GM12892 (cell line): ENCODE data around the gene RAB10.

ENCODE experiments used
- POLR2A ChIP-seq: IDR thresholded peaks from 2 replicates; pipeline ENCODE4 v1.6.1; 2011; ENCODE audit warnings: low read depth, low read length, control low read depth
- POLR2AphosphoS5 ChIP-seq: IDR thresholded peaks from 2 replicates; pipeline ENCODE4 v1.6.1; 2011; ENCODE audit warnings: low read depth, low read length, control low read depth
- TAF1 ChIP-seq: IDR thresholded peaks from 2 replicates; pipeline ENCODE4 v1.6.1; 2011; ENCODE audit warnings: low read depth, mild to moderate bottlenecking, control low read depth, low read length, borderline replicate concordance

DNA sequence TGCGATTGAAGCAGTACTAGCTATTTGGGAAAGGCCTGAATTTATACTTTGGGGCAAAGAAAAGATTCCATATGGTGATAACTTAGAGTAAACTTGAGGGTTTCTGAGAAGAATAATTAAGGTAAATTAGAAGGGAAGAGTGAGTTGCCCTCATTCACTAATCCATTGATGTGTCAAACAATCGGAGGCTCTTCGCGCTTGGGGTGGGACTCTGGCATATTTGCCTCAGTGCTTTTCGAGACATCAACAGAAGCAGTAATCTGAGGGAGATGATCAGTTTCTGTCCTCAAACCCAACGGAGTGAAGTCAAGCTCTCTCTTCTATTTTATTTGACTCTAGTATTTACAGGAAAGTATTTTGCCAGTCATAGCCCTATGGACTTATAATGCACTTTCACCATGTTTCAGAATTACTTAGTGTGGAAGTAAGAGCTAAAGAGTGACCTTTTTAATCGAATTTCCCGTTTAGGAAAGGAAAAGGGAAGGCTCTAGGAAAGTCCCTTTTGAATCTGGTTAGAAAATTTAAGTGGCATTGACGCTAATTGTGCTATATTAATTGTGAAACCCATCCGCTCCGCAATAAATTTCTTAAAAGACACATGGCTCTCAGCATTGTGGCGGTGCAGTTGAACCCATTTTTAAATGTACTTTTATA, 1.3 kb downstream of the RAB10 start:
- TF ChIP-seq POLR2A (no peak), POLR2AphosphoS5 (no peak), TAF1 (no peak)
